GM19324 (cell line): ENCODE data around the gene AIFM1.

ENCODE experiments used
- ATAC-seq: cut with Tn5 transposase; IDR thresholded peaks from one replicate; pipeline ENCODE4 v1.9.1; 2021; ENCODE audit warnings: mild to moderate bottlenecking, moderate library complexity; ENCODE audit not compliant: unreplicated experiment, low FRiP score

AIFM1 gene

GRCh38 chrX:130165703-130166502, at the start of gene AIFM1:
AIFM1 (minus strand) TSS chrX:130165841; CDS start chrX:130165656, 185 bp downstream.
- peak; percentile 95 for ATAC-seq

- no peak for ATAC-seq
Observed at GRCh38 chrX:130213376-130213775, 47.7 kb upstream of the AIFM1 start.

- no peak for ATAC-seq
Observed at GRCh38 chrX:130212371-130212770, 46.7 kb upstream of the AIFM1 start.

- ATAC-seq, result no peak
Observed at GRCh38 chrX:130211415-130212186, 46.0 kb upstream of the AIFM1 start.

GRCh38 chrX:130204647-130205046, 39.0 kb upstream of the AIFM1 start:
- no peak for ATAC-seq

GRCh38 chrX:130197464-130197863, 31.8 kb upstream of the AIFM1 start:
- ATAC-seq, result no peak

- no peak for ATAC-seq
Observed at GRCh38 chrX:130196466-130196865, 30.8 kb upstream of the AIFM1 start.

GRCh38 chrX:130190801-130191200, 25.2 kb upstream of the AIFM1 start:
- no peak for ATAC-seq

GRCh38 chrX:130186651-130187050, 21.0 kb upstream of the AIFM1 start:
- ATAC-seq, result no peak

- ATAC-seq, result no peak
Observed at GRCh38 chrX:130184857-130185256, 19.2 kb upstream of the AIFM1 start.

- no peak for ATAC-seq
Observed at GRCh38 chrX:130184168-130184567, 18.5 kb upstream of the AIFM1 start.

- ATAC-seq, result no peak
Observed at GRCh38 chrX:130179579-130180215, 14.1 kb upstream of the AIFM1 start.

GRCh38 chrX:130179170-130179569, 13.5 kb upstream of the AIFM1 start:
- no peak for ATAC-seq

- ATAC-seq, result no peak
Observed at GRCh38 chrX:130176942-130177341, 11.3 kb upstream of the AIFM1 start.

GRCh38 chrX:130176354-130176776, 10.7 kb upstream of the AIFM1 start:
- ATAC-seq, result peak; percentile 88

- no peak for ATAC-seq
Observed at GRCh38 chrX:130174937-130175336, 9.3 kb upstream of the AIFM1 start.

- no peak for ATAC-seq
Observed at GRCh38 chrX:130174045-130174704, 8.5 kb upstream of the AIFM1 start.

- no peak for ATAC-seq
Observed at GRCh38 chrX:130173190-130173895, 7.7 kb upstream of the AIFM1 start.

GRCh38 chrX:130172127-130172845, 6.6 kb upstream of the AIFM1 start:
- ATAC-seq, result no peak
